Measurements from ENCODE around the gene NRIP1. TPM values are rescaled to one million over a fixed set of nuclear protein-coding genes. Genes with fewer than 3 reads are reported as not detected.

NRIP1 gene
- total and polyA plus RNA-seq, 2 of the 13 experiments (the other 11 are each of a cell fraction or from before 2014, with no cell fraction given) = 21.0 to 69.0 TPM

DNA sequence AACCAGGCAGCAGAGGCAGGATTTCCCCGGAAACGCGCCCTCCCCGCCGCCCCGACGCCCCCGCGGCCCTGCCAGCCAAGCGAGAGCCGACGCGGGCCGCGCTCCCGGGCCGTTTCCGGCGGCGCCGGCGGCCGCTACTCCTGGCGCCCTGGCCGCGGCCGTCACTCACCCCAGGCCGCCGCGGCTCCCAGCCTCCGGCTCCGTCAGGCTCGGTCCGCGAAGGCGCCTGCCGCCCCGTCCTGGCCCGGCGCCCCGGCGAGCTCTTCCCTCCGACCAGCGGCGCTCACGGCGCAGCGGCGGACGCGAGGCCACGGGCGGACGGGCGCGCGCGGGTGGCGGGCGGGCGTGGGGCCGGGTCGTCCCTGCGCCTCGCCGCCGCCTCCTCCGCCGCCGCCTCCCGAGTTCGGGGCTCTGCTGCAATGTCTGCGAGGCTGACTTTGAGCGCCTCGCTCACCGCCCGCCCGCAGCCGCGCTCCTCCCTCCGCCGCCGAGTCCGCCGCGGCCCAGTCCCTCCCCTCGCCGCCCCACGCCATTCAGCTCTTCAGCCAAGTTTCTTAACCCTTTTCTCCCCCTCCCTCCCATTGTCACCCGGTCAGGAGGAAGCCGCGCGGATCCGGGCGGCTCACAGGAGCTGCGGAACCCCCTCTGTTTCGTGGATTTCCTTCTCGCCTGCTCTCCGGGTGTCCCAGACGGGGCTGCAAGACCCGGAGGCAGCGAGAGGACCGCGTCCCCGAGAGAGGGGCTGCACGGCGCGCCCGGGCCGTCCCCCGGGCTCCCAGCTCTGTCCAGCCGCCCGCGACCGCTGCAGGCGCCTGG, at the start of gene NRIP1 (continued):
- TF ChIP-seq ZNF790 (CRISPR knock-in tag; IDR thresholded peaks at IDR 0.05; ENCODE audit: borderline replicate concordance) (0 out of 2 replicates have a peak, but pooled peaks have one; percentile 63), KDM2A (CRISPR knock-in tag; IDR thresholded peaks at IDR 0.05; ENCODE audit: borderline replicate concordance, low read depth) (peak; percentile 76), SP4 (CRISPR knock-in tag; IDR thresholded peaks at IDR 0.05) (peak; percentile 34; the same call in 1 of the 2 replicates), DRAP1 (CRISPR knock-in tag; IDR thresholded peaks at IDR 0.05) (peak; percentile 73; the same call in 1 of the 2 replicates), SKI (IDR thresholded peaks at IDR 0.05; ENCODE audit: partially characterized antibody) (peak; percentile 67), ATF4 (CRISPR knock-in tag; IDR thresholded peaks at IDR 0.05) (0 out of 4 replicates have a peak, but pooled peaks of 1 of the 2 experiments have one; percentile 23), RXRB (CRISPR knock-in tag; IDR thresholded peaks at IDR 0.05; ENCODE audit: borderline replicate concordance) (peak; percentile 42; the same call in 1 of the 2 replicates), ZNF598 (CRISPR knock-in tag; IDR thresholded peaks at IDR 0.05; ENCODE audit: borderline replicate concordance) (0 out of 2 replicates have a peak, but pooled peaks have one; percentile 4), PHF20 (CRISPR knock-in tag; IDR thresholded peaks at IDR 0.05) (0 out of 2 replicates have a peak, but pooled peaks have one; percentile 14), EP300 (IDR thresholded peaks at IDR 0.05; ENCODE audit: low read depth in 2 of 2, low read length in 2 of 2) (0 out of 4 replicates have a peak, but pooled peaks of 1 of the 2 experiments have one; percentile 11), EP300 (CRISPR knock-in tag; IDR thresholded peaks at IDR 0.05; ENCODE audit: borderline replicate concordance) (peak; percentile 54; the same call in 1 of the 2 replicates), RAD21 (CRISPR knock-in tag; IDR thresholded peaks at IDR 0.05) (peak; percentile 33), HMGXB4 (CRISPR knock-in tag; IDR thresholded peaks at IDR 0.05; ENCODE audit: borderline replicate concordance in 1 of 2, low read depth in 1 of 2) (peak in 1 of 2 experiments; percentile 85; a peak in 3 of 4 replicates), TAF1 (CRISPR knock-in tag; IDR thresholded peaks at IDR 0.05) (peak; percentile 82), ZMAT3 (CRISPR knock-in tag; conservative IDR thresholded peaks at IDR 0.05) (0 out of 2 replicates have a peak, but pooled peaks have one; percentile 24), ZNF574 (CRISPR knock-in tag; IDR thresholded peaks at IDR 0.05) (peak; percentile 71)
- TF ChIP-seq, protein P1, sequence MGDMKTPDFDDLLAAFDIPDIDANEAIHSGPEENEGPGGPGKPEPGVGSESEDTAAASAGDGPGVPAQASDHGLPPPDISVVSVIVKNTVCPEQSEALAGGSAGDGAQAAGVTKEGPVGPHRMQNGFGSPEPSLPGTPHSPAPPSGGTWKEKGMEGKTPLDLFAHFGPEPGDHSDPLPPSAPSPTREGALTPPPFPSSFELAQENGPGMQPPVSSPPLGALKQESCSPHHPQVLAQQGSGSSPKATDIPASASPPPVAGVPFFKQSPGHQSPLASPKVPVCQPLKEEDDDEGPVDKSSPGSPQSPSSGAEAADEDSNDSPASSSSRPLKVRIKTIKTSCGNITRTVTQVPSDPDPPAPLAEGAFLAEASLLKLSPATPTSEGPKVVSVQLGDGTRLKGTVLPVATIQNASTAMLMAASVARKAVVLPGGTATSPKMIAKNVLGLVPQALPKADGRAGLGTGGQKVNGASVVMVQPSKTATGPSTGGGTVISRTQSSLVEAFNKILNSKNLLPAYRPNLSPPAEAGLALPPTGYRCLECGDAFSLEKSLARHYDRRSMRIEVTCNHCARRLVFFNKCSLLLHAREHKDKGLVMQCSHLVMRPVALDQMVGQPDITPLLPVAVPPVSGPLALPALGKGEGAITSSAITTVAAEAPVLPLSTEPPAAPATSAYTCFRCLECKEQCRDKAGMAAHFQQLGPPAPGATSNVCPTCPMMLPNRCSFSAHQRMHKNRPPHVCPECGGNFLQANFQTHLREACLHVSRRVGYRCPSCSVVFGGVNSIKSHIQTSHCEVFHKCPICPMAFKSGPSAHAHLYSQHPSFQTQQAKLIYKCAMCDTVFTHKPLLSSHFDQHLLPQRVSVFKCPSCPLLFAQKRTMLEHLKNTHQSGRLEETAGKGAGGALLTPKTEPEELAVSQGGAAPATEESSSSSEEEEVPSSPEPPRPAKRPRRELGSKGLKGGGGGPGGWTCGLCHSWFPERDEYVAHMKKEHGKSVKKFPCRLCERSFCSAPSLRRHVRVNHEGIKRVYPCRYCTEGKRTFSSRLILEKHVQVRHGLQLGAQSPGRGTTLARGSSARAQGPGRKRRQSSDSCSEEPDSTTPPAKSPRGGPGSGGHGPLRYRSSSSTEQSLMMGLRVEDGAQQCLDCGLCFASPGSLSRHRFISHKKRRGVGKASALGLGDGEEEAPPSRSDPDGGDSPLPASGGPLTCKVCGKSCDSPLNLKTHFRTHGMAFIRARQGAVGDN (CRISPR knock-in tag; IDR thresholded peaks at IDR 0.05) = peak; percentile 60

Measured in HepG2 (cell line).